ENCODE results near the gene DNAJB12. TPM values are rescaled to one million over a fixed set of nuclear protein-coding genes. Genes with fewer than 3 reads are reported as not detected.

DNAJB12 gene
- total RNA-seq, 2 experiments from 2014 or later = 19.7 to 21.9 TPM

- CTCF ChIA-PET = interaction anchor here (0.6 to 5.5 kb wide), 51 partner anchors 10 to 464 kb away, joined by 3 to 34 read pairs (median 4); partner anchors contain the start of genes ANAPC16, ASCC1 and DDIT4
- peaks cover 58% of the 10 kb centered on the region for H3K4me1 Mint-ChIP-seq
- POLR2A ChIA-PET = interaction anchor here (1.0 to 1.6 kb wide), 4 partner anchors 17 to 119 kb away, joined by 4 to 9 read pairs (median 6); no protein-coding TSS in a partner anchor
- intact Hi-C loops (cut with DNase I, micrococcal nuclease) = loop anchor here (1.0 to 5.0 kb wide), 5 partner anchors 114 to 1020 kb away; partner anchors contain the start of gene SLC29A3 (in 1 of the 2)
- ATAC-seq (no peak), DNase-seq (no peak)
- H3K27ac Mint-ChIP-seq = no peak overlapping the region
- no peak overlapping the region for H3K4me3 Mint-ChIP-seq
- peaks cover 42% of the 10 kb centered on the region for H3K36me3 Mint-ChIP-seq (ENCODE audit: low read depth)
- H3K9me3 Mint-ChIP-seq (ENCODE audit: low read depth) = no peaks in the 10 kb centered on the region
- no peaks in the 10 kb centered on the region for H3K27me3 Mint-ChIP-seq
Measured at GRCh38 chr10:72337722-72338121, 17.0 kb downstream of the DNAJB12 start.

GRCh38 chr10:72337039-72337629 is 17.6 kb downstream of the DNAJB12 start:
- Mint-ChIP-seq H3K36me3 (ENCODE audit: low read depth) (peaks cover 43% of the 10 kb centered on the region), H3K27ac (peak overlapping the region; percentile 95), H3K4me3 (peak overlapping the region; percentile 24), H3K9me3 (ENCODE audit: low read depth) (no peaks in the 10 kb centered on the region), H3K4me1 (peaks cover 63% of the 10 kb centered on the region), H3K27me3 (no peaks in the 10 kb centered on the region)
- ATAC-seq = peak; percentile 8
- CTCF ChIA-PET = interaction anchor here (0.6 to 5.5 kb wide), 55 partner anchors 10 to 441 kb away, joined by 3 to 34 read pairs (median 4); partner anchors contain the start of genes ANAPC16, ASCC1 and DDIT4
- intact Hi-C loops (cut with DNase I, micrococcal nuclease) = loop anchor here (1.0 to 5.0 kb wide), 5 partner anchors 114 to 1020 kb away; partner anchors contain the start of gene SLC29A3 (in 1 of the 2)
- DNase-seq = peak; percentile 84
- POLR2A ChIA-PET = interaction anchor here (0.8 to 1.6 kb wide), 5 partner anchors 16 to 119 kb away, joined by 3 to 9 read pairs (median 5); no protein-coding TSS in a partner anchor

- H3K27ac Mint-ChIP-seq = peak overlapping the region; percentile 99
- peaks cover 45% of the 10 kb centered on the region for H3K36me3 Mint-ChIP-seq (ENCODE audit: low read depth)
- peaks cover 69% of the 10 kb centered on the region for H3K4me1 Mint-ChIP-seq
- no peaks in the 10 kb centered on the region for H3K27me3 Mint-ChIP-seq
- no peaks in the 10 kb centered on the region for H3K9me3 Mint-ChIP-seq (ENCODE audit: low read depth)
- DNase-seq = no peak
- no peak for ATAC-seq
- POLR2A ChIA-PET = interaction anchor here (0.5 to 2.5 kb wide), 13 partner anchors 10 to 469 kb away, joined by 3 to 9 read pairs (median 5); no protein-coding TSS in a partner anchor
- peak overlapping the region; percentile 24 for H3K4me3 Mint-ChIP-seq
- intact Hi-C loops (cut with DNase I, micrococcal nuclease) = loop anchor here (1.0 to 5.0 kb wide), 5 partner anchors 113 to 1019 kb away; partner anchors contain the start of gene SLC29A3 (in 1 of the 2)
- CTCF ChIA-PET = interaction anchor here (0.6 to 5.5 kb wide), 44 partner anchors 9 to 440 kb away, joined by 3 to 34 read pairs (median 6); partner anchors contain the start of genes ANAPC16, ASCC1 and DDIT4
Measured at GRCh38 chr10:72336259-72337038, 18.3 kb downstream of the DNAJB12 start.

GRCh38 chr10:72335394-72336258 is 19.1 kb downstream of the DNAJB12 start:
- peak overlapping the region; percentile 99 for H3K27ac Mint-ChIP-seq
- POLR2A ChIA-PET = interaction anchor here (0.5 to 4.6 kb wide), 13 partner anchors 9 to 468 kb away, joined by 3 to 48 read pairs (median 4); partner anchors contain the start of gene DDIT4
- DNase-seq = peak; percentile 76
- ATAC-seq = peak; percentile 13
- H3K36me3 Mint-ChIP-seq (ENCODE audit: low read depth) = peaks cover 41% of the 10 kb centered on the region
- no peaks in the 10 kb centered on the region for H3K27me3 Mint-ChIP-seq
- CTCF ChIA-PET = interaction anchor here (0.7 to 5.5 kb wide), 24 partner anchors 15 to 439 kb away, joined by 3 to 34 read pairs (median 3); partner anchors contain the start of genes ANAPC16, ASCC1 and DDIT4
- no peaks in the 10 kb centered on the region for H3K9me3 Mint-ChIP-seq (ENCODE audit: low read depth)
- peak overlapping the region; percentile 60 for H3K4me3 Mint-ChIP-seq
- intact Hi-C loops (cut with DNase I, micrococcal nuclease) = loop anchor here (1.0 to 5.0 kb wide), 13 partner anchors 15 to 1018 kb away; partner anchors contain the start of genes DDIT4 (in 1 of the 2), SLC29A3 (in 1 of the 2) and SPOCK2 (in 1 of the 2)
- peaks cover 72% of the 10 kb centered on the region for H3K4me1 Mint-ChIP-seq

- H3K9me3 Mint-ChIP-seq (ENCODE audit: low read depth) = no peaks in the 10 kb centered on the region
- ChIA-PET CTCF (interaction anchor here (0.6 to 5.5 kb wide), 24 partner anchors 9 to 439 kb away, joined by 3 to 34 read pairs (median 3); partner anchors contain the start of genes ANAPC16, ASCC1 and DDIT4), POLR2A (interaction anchor here (0.6 to 4.6 kb wide), 11 partner anchors 8 to 250 kb away, joined by 3 to 48 read pairs (median 6); partner anchors contain the start of gene DDIT4)
- peaks cover 74% of the 10 kb centered on the region for H3K4me1 Mint-ChIP-seq
- ATAC-seq (peak; percentile 49), DNase-seq (peak; percentile 93)
- peak overlapping the region; percentile 99 for H3K27ac Mint-ChIP-seq
- no peaks in the 10 kb centered on the region for H3K27me3 Mint-ChIP-seq
- intact Hi-C loops (cut with DNase I, micrococcal nuclease) = loop anchor here (1.0 to 5.0 kb wide), 13 partner anchors 15 to 1018 kb away; partner anchors contain the start of genes SPOCK2 (in 2 of the 2), DDIT4 (in 1 of the 2) and SLC29A3 (in 1 of the 2)
- peaks cover 37% of the 10 kb centered on the region for H3K36me3 Mint-ChIP-seq (ENCODE audit: low read depth)
- H3K4me3 Mint-ChIP-seq = peak overlapping the region; percentile 60
Measured at GRCh38 chr10:72334825-72335393, 19.8 kb downstream of the DNAJB12 start.

GRCh38 chr10:72334196-72334824 is 20.4 kb downstream of the DNAJB12 start:
- Mint-ChIP-seq H3K27me3 (no peaks in the 10 kb centered on the region), H3K27ac (peak overlapping the region; percentile 99), H3K36me3 (ENCODE audit: low read depth) (peaks cover 37% of the 10 kb centered on the region), H3K4me3 (peak overlapping the region; percentile 60), H3K9me3 (ENCODE audit: low read depth) (no peaks in the 10 kb centered on the region), H3K4me1 (peaks cover 78% of the 10 kb centered on the region)
- intact Hi-C loops (cut with DNase I, micrococcal nuclease) = loop anchor here (2.0 to 5.0 kb wide), 5 partner anchors 38 to 247 kb away; partner anchors contain the start of gene SPOCK2 (in 2 of the 2)
- peak; percentile 55 for DNase-seq
- ATAC-seq = no peak
- CTCF ChIA-PET = interaction anchor here (0.6 to 2.4 kb wide), 17 partner anchors 10 to 379 kb away, joined by 3 to 11 read pairs (median 4); partner anchors contain the start of genes ANAPC16 and ASCC1
- POLR2A ChIA-PET = interaction anchor here (0.8 to 4.6 kb wide), 13 partner anchors 11 to 249 kb away, joined by 3 to 48 read pairs (median 6); partner anchors contain the start of gene DDIT4

- CTCF ChIA-PET = interaction anchor here (0.9 to 2.2 kb wide), 8 partner anchors 43 to 378 kb away, joined by 3 to 11 read pairs (median 4); no protein-coding TSS in a partner anchor
- DNase-seq = peak; percentile 69
- Mint-ChIP-seq H3K27ac (peak overlapping the region; percentile 99), H3K9me3 (ENCODE audit: low read depth) (no peaks in the 10 kb centered on the region), H3K4me3 (peak overlapping the region; percentile 94), H3K27me3 (no peaks in the 10 kb centered on the region), H3K4me1 (peaks cover 85% of the 10 kb centered on the region), H3K36me3 (ENCODE audit: low read depth) (peaks cover 40% of the 10 kb centered on the region)
- intact Hi-C loops (cut with DNase I, micrococcal nuclease) = loop anchor here (2.0 to 5.0 kb wide), 5 partner anchors 37 to 246 kb away; partner anchors contain the start of gene SPOCK2 (in 2 of the 2)
- no peak for ATAC-seq
- POLR2A ChIA-PET = interaction anchor here (0.6 to 4.6 kb wide), 15 partner anchors 10 to 282 kb away, joined by 3 to 48 read pairs (median 6); partner anchors contain the start of gene DDIT4
Measured at GRCh38 chr10:72333112-72334015, 21.4 kb downstream of the DNAJB12 start.

- no peaks in the 10 kb centered on the region for H3K27me3 Mint-ChIP-seq
- peaks cover 93% of the 10 kb centered on the region for H3K4me1 Mint-ChIP-seq
- ChIA-PET CTCF (interaction anchor here (0.6 to 2.2 kb wide), 15 partner anchors 12 to 399 kb away, joined by 3 to 11 read pairs (median 4); no protein-coding TSS in a partner anchor), POLR2A (interaction anchor here (0.6 to 4.6 kb wide), 13 partner anchors 11 to 117 kb away, joined by 3 to 48 read pairs (median 10); partner anchors contain the start of genes ANAPC16, ASCC1 and DDIT4)
- H3K36me3 Mint-ChIP-seq (ENCODE audit: low read depth) = peaks cover 39% of the 10 kb centered on the region
- intact Hi-C loops (cut with DNase I, micrococcal nuclease) = loop anchor here (1.0 to 5.0 kb wide), 2 partner anchors 72 to 245 kb away; partner anchors contain the start of gene SPOCK2 (in 1 of the 2)
- no peak for ATAC-seq
- H3K4me3 Mint-ChIP-seq = peak overlapping the region; percentile 94
- peak overlapping the region; percentile 99 for H3K27ac Mint-ChIP-seq
- DNase-seq = no peak
- H3K9me3 Mint-ChIP-seq (ENCODE audit: low read depth) = no peaks in the 10 kb centered on the region
Measured at GRCh38 chr10:72332423-72333111, 22.2 kb downstream of the DNAJB12 start.
